ENCODE data around the gene SULF2.

SULF2 gene

GRCh38 chr20:47774131-47774777 lies 11.0 kb downstream of the SULF2 start:
- H3K9me3 ChIP-seq (ENCODE audit: insufficient read depth, low read depth, low read length), result no peaks in the 10 kb centered on the region; the same call in 1 of the 2 replicates
- no peak overlapping the region for H2AFZ ChIP-seq (ENCODE audit: low read length)
- H3K36me3 ChIP-seq (ENCODE audit: insufficient read depth, low read length), result no peaks in the 10 kb centered on the region
- TF ChIP-seq CTCF (conservative IDR thresholded peaks at IDR 0.05; ENCODE audit: low read length) (no peak), EZH2phosphoT487 (IDR thresholded peaks at IDR 0.05; ENCODE audit: borderline replicate concordance) (no peak)
- no peak overlapping the region for H3K4me3 ChIP-seq (ENCODE audit: low read length, poor library complexity, severe bottlenecking)
- H3K79me2 ChIP-seq (ENCODE audit: insufficient read depth, low read length), result no peaks in the 10 kb centered on the region
- no peak overlapping the region for H3K9ac ChIP-seq (ENCODE audit: low read depth, low read length, poor library complexity, severe bottlenecking)
- H3K27me3 ChIP-seq (ENCODE audit: insufficient read depth, low read length, poor library complexity, severe bottlenecking), result no peaks in the 10 kb centered on the region
- no peaks in the 10 kb centered on the region for H3K4me1 ChIP-seq (ENCODE audit: insufficient read depth, low read length, poor library complexity, severe bottlenecking)
- no peaks in the 10 kb centered on the region for H3K9me2 ChIP-seq (replicated peaks; ENCODE audit: low read depth, low read length)
- H3K4me2 ChIP-seq (ENCODE audit: low read depth, low read length, poor library complexity, severe bottlenecking), result no peak overlapping the region
- no peaks in the 10 kb centered on the region for H4K20me1 ChIP-seq (ENCODE audit: insufficient read depth, low read length, poor library complexity, severe bottlenecking)
- H3F3A ChIP-seq (ENCODE audit: low read depth), result no peaks in the 10 kb centered on the region

- Histone ChIP-seq H3K79me2 (ENCODE audit: insufficient read depth, low read length) (no peaks in the 10 kb centered on the region), H3F3A (ENCODE audit: low read depth) (no peaks in the 10 kb centered on the region), H3K4me1 (ENCODE audit: insufficient read depth, low read length, poor library complexity, severe bottlenecking) (no peaks in the 10 kb centered on the region), H4K20me1 (ENCODE audit: insufficient read depth, low read length, poor library complexity, severe bottlenecking) (no peaks in the 10 kb centered on the region), H3K9me2 (replicated peaks; ENCODE audit: low read depth, low read length) (no peaks in the 10 kb centered on the region), H3K36me3 (ENCODE audit: insufficient read depth, low read length) (no peaks in the 10 kb centered on the region), H3K9ac (ENCODE audit: low read depth, low read length, poor library complexity, severe bottlenecking) (no peak overlapping the region), H3K4me3 (ENCODE audit: low read length, poor library complexity, severe bottlenecking) (no peak overlapping the region), H3K9me3 (ENCODE audit: insufficient read depth, low read depth, low read length) (no peaks in the 10 kb centered on the region; the same call in 1 of the 2 replicates), H3K4me2 (ENCODE audit: low read depth, low read length, poor library complexity, severe bottlenecking) (no peak overlapping the region), H2AFZ (ENCODE audit: low read length) (no peak overlapping the region), H3K27me3 (ENCODE audit: insufficient read depth, low read length, poor library complexity, severe bottlenecking) (no peaks in the 10 kb centered on the region)
- TF ChIP-seq CTCF (conservative IDR thresholded peaks at IDR 0.05; ENCODE audit: low read length) (no peak), EZH2phosphoT487 (IDR thresholded peaks at IDR 0.05; ENCODE audit: borderline replicate concordance) (no peak)
These were observed 11.9 kb downstream of the SULF2 start for GRCh38 chr20:47773371-47773786.

- no peaks in the 10 kb centered on the region for H3K79me2 ChIP-seq (ENCODE audit: insufficient read depth, low read length)
- H3K9ac ChIP-seq (ENCODE audit: low read depth, low read length, poor library complexity, severe bottlenecking), result no peak overlapping the region
- no peak overlapping the region for H3K4me3 ChIP-seq (ENCODE audit: low read length, poor library complexity, severe bottlenecking)
- H3K4me2 ChIP-seq (ENCODE audit: low read depth, low read length, poor library complexity, severe bottlenecking), result no peak overlapping the region
- no peaks in the 10 kb centered on the region for H4K20me1 ChIP-seq (ENCODE audit: insufficient read depth, low read length, poor library complexity, severe bottlenecking)
- no peaks in the 10 kb centered on the region; the same call in 1 of the 2 replicates for H3K9me3 ChIP-seq (ENCODE audit: insufficient read depth, low read depth, low read length)
- no peak for TF ChIP-seq EZH2phosphoT487 (IDR thresholded peaks at IDR 0.05; ENCODE audit: borderline replicate concordance)
- TF ChIP-seq CTCF (conservative IDR thresholded peaks at IDR 0.05; ENCODE audit: low read length), result no peak
- no peaks in the 10 kb centered on the region for H3K4me1 ChIP-seq (ENCODE audit: insufficient read depth, low read length, poor library complexity, severe bottlenecking)
- no peak overlapping the region for H2AFZ ChIP-seq (ENCODE audit: low read length)
- no peaks in the 10 kb centered on the region for H3K27me3 ChIP-seq (ENCODE audit: insufficient read depth, low read length, poor library complexity, severe bottlenecking)
- H3F3A ChIP-seq (ENCODE audit: low read depth), result no peaks in the 10 kb centered on the region
- H3K9me2 ChIP-seq (replicated peaks; ENCODE audit: low read depth, low read length), result no peaks in the 10 kb centered on the region
- H3K36me3 ChIP-seq (ENCODE audit: insufficient read depth, low read length), result no peaks in the 10 kb centered on the region
These were observed 14.3 kb downstream of the SULF2 start for GRCh38 chr20:47770935-47771334.
